Activated CD4-positive, alpha-beta T cell treated with anti-CD3 and anti-CD28 coated beads, Interleukin-2, amount 50 U/mL, for 4 hours (primary cell): ENCODE measurements around the gene TSHZ3.

Source experiments
- DNase-seq, 2 experiments: peaks; one replicate each; pipeline ENCODE4 v3.0.0-alpha.2; 2020

Gene TSHZ3

GRCh38 chr19:31285744-31286143 is 63.5 kb downstream of the TSHZ3 start:
- no peak for DNase-seq

- DNase-seq: no peak
These were observed 64.6 kb downstream of the TSHZ3 start for GRCh38 chr19:31284621-31285020.

- no peak for DNase-seq
These were observed 65.5 kb downstream of the TSHZ3 start for GRCh38 chr19:31283701-31284100.

GRCh38 chr19:31282346-31282745 is 66.9 kb downstream of the TSHZ3 start:
- DNase-seq: no peak

GRCh38 chr19:31280287-31281006 is 68.8 kb downstream of the TSHZ3 start:
- no peak for DNase-seq

GRCh38 chr19:31279436-31279765 is 69.8 kb downstream of the TSHZ3 start:
- DNase-seq: no peak

DNA sequence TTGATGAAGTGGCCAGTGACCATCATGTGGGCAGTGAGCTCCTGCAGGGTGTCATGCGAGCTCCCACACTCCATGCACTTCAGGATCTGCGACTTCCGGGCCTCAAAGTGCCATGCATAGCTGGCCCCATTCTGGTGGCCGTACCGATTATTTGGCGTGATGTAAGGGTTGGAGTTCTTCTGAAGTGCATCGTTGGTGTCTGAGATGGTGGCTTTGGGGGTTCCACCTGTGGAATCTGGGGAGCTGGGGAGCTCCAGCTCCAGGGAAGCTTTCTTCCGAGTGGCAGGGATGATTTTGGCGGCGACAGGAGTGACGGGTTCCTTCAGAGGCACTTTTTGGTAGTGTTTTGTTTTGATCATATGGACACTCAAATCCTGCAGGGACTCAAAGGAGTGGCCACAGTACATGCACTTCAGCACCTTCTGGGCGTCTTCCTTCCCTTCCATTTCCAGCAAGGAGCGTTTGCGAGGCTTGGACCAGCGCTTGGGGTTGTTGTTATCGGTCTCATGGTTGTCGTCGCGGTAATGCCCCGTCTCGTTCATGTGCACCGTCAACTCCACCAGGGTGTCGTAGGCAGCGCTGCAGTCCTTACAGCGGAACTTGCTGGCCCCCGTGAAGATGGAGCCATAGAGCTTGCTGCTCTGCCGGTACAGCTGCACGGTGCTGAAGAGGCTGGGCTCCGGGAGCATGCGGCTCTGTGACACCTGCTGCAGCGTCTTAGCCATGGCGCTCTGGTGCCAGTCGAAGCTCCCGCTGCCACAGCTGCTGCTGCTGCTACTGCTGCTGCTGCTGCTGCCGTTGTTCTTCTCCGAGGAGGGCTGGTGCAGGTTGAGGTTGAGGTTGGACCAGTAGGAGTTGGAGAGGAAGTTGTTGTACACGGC is 70.4 kb downstream of the TSHZ3 start:
- no peak for DNase-seq

GRCh38 chr19:31277516-31277915 is 71.7 kb downstream of the TSHZ3 start:
- DNase-seq: no peak

GRCh38 chr19:31276831-31277230 is 72.4 kb downstream of the TSHZ3 start:
- no peak for DNase-seq

GRCh38 chr19:31275068-31275334 is 74.2 kb downstream of the TSHZ3 start:
- no peak for DNase-seq

- DNase-seq: no peak
These were observed 74.8 kb downstream of the TSHZ3 start for GRCh38 chr19:31274251-31275067.

DNA sequence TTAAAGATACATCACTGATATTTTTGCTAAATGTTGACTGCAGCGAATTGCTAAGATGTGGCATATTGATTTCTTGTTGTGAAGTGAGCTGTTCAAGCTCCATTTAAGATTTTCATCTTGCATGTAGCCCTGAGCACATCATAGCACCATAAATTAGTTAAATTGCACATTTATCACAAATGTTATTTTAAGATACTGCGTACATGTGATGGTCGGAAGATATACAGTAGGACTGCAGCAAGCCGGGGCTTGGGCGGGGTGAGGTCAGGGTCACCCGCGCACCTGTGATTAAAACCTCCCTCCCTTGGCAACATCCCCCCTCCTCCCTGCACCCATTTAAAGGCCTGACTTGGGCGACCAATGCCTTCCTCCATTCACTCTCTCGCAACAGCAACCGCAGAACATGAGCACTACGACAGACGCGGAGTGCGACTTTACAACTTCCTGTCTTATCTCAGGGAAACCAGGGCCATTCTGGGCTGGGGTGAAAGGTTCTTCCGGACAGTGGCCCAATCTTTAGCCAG is 76.6 kb downstream of the TSHZ3 start:
- DNase-seq: no peak

DNA sequence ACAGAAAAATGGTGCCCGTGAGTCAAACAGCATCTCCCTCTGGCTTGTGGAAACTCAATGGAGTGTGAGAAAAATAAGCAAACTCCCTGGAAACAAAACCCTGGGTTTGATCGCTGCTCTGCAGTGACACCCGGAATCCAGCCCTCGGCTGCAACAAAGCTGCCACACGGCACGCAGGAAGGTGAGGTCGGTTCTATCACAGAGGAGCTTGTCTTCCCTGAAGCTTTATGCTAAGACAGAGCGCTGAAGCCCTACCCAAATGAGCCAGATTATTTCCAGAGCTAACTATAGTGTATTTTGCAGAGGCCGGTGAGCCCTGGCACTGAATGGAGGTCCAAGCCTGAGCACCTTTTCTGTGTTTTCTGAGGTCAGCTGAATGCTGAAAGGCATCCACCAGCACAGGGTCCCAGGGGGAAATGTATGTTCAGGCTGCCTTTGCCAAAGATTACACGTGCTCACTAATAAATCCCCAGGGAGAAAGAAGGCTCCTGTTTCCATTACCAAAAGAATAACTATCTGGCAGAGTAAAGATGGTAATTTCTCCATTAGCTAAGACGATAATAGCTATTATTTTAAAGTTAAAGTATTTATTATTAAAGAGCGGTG is 77.8 kb downstream of the TSHZ3 start:
- DNase-seq: no peak

DNA sequence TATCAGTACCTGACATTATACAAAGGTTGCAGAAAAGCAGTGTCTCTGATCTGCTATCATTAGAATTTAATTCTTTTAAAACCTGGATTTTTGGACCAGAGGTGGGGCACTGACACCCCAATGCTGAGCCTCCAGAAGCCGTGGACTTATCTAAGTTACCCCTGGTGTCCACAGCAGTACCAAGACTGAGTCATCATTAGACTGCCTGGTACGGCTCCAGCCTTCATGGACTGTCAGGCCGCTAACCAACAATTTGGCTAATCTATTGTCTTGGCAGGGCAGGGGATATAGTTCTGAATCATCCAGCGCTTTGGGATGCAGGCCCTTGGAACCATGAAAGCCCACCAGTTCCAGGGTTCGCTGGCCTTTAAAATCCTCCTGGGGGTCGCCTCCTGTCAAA is 78.3 kb downstream of the TSHZ3 start:
- DNase-seq: no peak

GRCh38 chr19:31269425-31270127 is 79.7 kb downstream of the TSHZ3 start:
- DNase-seq: no peak

GRCh38 chr19:31268751-31269383 is 80.4 kb downstream of the TSHZ3 start:
- no peak for DNase-seq

DNA sequence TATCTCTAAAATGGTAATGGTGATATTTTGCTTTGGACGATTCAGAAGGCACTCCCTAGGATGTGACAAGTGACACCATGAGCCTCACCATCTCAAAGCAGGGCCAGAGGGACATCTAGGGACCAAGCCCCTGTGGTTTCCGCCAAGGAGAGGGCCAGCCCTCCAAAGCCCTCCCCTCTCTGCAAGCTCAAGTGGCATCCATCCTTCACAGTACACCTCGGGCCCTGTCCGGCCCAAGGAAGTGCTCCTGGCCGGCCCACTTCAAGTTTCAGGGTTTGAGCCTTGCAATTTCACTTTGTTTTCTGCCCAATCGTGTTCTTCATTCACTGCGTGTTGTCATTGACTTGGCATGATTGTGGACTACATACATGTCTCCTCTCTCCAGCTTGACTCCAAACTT is 82.5 kb downstream of the TSHZ3 start:
- DNase-seq: no peak

- DNase-seq: no peak
These were observed 83.0 kb downstream of the TSHZ3 start for GRCh38 chr19:31266196-31266595.

GRCh38 chr19:31264041-31264778 is 85.0 kb downstream of the TSHZ3 start:
- no peak for DNase-seq

GRCh38 chr19:31263328-31263727 is 85.9 kb downstream of the TSHZ3 start:
- no peak for DNase-seq

DNA sequence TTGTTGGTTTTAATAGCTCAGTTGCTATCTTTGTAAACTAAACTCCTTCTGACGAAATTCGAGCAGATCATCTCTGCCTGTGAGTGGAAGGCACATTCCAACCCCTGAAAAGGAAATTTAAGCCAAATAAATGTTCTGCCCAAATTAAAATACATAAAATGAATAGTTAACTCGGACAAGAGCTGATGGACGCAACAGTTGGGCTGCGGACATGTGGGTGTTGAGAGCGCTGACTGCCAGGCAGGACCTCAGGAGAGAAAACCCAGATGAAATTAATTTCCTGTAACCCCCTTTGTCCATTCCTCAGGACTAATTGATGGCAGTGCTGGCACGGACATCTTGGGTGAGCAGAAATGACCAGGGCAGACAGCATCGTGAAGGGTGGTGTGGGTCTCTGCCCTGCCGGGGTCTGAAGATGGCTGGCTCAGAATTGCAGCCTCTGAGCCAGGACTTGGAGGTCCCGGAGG is 86.5 kb downstream of the TSHZ3 start:
- DNase-seq: no peak
